ENCODE results near the gene SEMA6B.

- no peak for TF ChIP-seq CTCF (optimal IDR thresholded peaks at IDR 0.05 in 1 of 3, IDR thresholded peaks at IDR 0.05 in 1 of 3, conservative IDR thresholded peaks at IDR 0.05 in 1 of 3; ENCODE audit: extremely low read depth in 1 of 3, insufficient read depth in 2 of 3, low read length in 3 of 3)
- TF ChIP-seq EZH2 (IDR thresholded peaks at IDR 0.05; ENCODE audit: low read length) = no peak
Measured at GRCh38 chr19:4598712-4599111, 39.2 kb upstream of the SEMA6B start.

Data from keratinocyte (primary cell).